HL-60 (cell line): ENCODE results near the gene CLEC19A.

ENCODE experiments used
- CTCF ChIP-seq: IDR thresholded peaks from one replicate; pipeline ENCODE4 v1.5.1; 2011; ENCODE audit warnings: low read length, control low read depth, inconsistent platforms; ENCODE audit not compliant: insufficient read depth
- GABPA ChIP-seq: IDR thresholded peaks from 2 replicates; pipeline ENCODE4 v1.6.1; 2012; ENCODE audit warnings: low read depth
- POLR2AphosphoS5 ChIP-seq: IDR thresholded peaks from 2 replicates; pipeline ENCODE4 v1.6.1; 2012; ENCODE audit warnings: low read depth
- REST ChIP-seq: IDR thresholded peaks from 2 replicates; pipeline ENCODE4 v1.6.1; 2012; ENCODE audit warnings: low read depth; ENCODE audit not compliant: insufficient replicate concordance
- SPI1 ChIP-seq: IDR thresholded peaks from 2 replicates; pipeline ENCODE4 v1.6.1; 2012; ENCODE audit warnings: low read depth, mild to moderate bottlenecking, borderline replicate concordance

DNA sequence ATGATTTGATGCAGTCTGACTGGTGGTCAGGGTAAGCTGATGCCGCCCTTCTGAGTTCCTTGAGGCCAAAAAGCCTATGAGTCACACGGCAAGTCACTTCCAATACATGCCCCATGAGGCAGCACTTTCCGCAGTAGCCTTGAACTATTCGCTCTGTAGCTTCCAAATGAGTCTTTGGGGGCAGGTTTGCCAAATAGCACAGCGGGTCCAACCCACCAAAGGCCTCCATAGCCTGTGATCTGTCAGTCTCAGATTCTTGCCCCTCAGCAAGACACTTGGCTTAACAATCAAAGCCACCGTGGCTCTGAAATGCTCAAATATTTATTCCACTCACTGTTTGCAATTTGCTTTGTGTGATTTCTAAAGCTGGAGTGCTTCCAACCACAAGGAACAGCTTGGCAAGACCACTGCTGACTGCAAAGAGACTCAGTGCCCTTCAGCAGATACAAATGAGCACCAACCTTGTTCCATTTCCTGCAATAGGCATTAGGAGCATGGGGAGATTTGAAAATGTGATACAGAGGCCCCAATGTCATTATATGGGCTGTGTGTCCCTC, 45.4 kb downstream of the CLEC19A start:
- no peak for TF ChIP-seq POLR2AphosphoS5
- no peak for TF ChIP-seq CTCF
- TF ChIP-seq REST, result no peak
- no peak for TF ChIP-seq SPI1
- no peak for TF ChIP-seq GABPA
